ENCODE measurements around the gene SPATA32.

Gene SPATA32

DNA sequence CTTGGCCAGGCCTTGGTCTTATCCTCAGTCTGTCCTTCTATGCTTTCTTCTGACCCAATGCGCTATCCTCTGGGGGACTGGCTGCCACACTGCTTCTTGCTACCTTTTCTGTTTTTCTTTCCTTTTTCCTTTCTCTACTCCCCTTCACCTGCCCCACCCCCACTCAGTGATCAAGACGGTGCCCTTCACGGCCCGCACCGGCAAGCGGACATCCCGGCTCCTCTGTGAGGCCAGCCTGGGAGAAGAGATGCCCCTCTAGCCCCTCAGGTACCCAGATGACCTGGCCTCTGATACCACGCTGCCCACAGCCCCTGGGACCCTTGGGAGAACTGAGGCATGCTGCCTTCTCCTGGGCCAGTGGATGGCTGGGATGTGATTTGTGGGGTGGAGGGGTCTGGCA is 15.6 kb downstream of the SPATA32 start:
- no peak for DNase-seq

DNA sequence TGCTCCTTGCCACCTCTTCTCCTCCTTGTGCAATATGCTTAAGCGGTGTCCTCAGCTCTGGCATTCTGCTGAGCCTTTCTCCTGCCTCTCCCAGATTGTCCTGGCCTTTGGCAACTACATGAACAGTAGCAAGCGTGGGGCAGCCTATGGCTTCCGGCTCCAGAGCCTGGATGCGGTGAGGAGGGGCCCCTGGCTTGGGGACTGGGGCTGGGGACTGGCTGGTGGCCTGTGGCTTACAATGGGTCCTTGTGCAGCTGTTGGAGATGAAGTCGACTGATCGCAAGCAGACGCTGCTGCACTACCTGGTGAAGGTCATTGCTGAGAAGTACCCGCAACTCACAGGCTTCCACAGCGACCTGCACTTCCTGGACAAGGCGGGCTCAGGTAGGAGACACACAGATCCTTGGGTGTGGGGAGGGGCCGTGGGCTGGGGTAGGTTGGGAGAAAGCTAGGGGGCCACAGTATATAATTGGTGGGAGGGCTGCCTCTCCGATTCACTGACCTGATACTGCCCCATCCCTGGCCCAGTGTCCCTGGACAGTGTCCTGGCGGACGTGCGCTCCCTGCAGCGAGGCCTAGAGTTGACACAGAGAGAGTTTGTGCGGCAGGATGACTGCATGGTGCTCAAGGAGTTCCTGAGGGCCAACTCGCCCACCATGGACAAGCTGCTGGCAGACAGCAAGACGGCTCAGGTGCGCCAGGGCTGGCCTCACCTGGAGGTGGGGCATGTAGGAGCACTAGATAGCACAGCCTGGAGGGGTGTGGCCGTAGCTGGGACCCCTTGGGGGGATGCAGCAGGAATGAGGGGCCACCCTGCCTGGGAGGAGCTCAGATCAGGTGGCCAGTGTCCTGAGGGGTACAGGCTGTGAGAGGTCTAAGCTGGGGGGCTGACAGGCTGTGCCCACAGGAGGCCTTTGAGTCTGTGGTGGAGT is 16.9 kb downstream of the SPATA32 start:
- no peak for DNase-seq

DNA sequence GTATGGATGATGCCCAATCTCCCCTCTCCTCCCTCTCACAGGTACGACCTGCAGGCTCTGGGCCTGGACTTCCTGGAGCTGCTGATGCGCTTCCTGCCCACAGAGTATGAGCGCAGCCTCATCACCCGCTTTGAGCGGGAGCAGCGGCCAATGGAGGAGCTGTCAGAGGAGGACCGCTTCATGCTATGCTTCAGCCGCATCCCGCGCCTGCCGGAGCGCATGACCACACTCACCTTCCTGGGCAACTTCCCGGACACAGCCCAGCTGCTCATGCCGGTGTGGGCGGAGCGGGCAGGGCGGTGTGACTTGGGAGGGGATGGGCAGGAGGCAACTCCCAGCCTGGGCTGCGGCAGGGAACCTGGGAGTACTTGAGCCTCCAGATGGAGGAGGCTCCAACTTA is 18.1 kb downstream of the SPATA32 start:
- DNase-seq = no peak

DNA sequence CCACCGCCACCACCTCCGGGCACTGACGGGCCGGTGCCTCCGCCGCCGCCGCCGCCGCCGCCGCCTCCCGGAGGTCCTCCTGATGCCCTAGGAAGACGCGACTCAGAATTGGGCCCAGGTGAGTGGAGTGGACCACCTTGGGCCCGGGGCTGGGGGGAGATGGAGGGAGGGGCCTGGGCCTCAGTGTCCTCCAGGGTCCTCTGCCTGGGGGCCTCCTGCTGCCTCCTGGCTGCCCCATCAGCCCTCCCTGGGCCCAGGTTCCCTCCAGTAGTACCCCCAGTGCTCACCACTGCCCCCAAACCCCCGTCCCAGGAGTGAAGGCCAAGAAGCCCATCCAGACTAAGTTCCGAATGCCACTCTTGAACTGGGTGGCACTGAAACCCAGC is 19.9 kb downstream of the SPATA32 start:
- DNase-seq = no peak

DNA sequence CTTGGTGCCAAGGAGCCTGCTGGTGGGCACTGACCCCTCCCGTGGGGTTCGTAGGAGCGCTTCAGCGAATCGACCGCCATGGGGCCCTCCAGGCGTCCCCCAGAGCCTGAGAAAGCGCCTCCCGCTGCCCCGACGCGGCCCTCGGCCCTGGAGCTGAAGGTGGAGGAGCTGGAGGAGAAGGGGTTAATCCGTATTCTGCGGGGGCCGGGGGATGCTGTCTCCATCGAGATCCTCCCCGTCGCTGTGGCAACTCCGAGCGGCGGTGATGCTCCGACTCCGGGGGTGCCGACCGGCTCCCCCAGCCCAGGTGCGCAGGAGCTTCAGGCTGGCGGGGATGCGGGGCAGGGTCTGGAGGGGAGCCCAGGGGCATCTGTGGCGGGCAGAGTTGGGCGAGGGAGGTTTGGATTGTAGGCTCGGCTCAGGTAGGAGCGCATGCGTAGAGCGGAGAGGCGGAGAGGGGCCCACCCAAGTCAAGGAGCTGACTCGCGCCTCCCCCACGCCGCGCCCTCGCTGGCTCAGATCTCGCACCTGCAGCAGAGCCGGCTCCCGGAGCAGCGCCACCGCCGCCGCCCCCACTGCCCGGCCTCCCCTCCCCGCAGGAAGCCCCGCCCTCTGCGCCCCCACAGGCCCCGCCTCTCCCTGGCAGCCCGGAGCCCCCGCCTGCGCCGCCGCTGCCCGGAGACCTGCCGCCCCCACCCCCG is 20.4 kb downstream of the SPATA32 start:
- no peak for DNase-seq

DNA sequence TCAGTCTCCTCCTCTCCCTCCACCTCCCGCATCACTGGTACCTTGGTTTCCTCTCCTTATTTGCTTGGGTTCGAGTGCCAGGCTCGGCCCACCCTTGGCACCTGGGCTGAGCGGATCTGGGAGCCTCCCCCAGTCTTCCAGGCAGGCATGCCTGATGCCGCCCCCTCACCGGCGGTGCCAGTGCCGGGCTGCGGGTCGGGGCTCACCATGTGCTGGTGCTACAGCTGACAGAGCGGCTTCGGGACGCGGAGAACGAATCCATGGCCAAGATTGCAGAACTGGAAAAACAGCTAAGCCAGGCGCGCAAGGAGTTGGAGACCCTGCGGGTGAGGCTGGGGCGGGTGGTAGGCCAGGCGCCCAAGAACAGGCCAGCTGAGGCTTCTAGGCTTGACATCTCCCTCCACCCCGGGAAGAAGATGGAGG is 21.0 kb downstream of the SPATA32 start:
- no peak for DNase-seq

DNA sequence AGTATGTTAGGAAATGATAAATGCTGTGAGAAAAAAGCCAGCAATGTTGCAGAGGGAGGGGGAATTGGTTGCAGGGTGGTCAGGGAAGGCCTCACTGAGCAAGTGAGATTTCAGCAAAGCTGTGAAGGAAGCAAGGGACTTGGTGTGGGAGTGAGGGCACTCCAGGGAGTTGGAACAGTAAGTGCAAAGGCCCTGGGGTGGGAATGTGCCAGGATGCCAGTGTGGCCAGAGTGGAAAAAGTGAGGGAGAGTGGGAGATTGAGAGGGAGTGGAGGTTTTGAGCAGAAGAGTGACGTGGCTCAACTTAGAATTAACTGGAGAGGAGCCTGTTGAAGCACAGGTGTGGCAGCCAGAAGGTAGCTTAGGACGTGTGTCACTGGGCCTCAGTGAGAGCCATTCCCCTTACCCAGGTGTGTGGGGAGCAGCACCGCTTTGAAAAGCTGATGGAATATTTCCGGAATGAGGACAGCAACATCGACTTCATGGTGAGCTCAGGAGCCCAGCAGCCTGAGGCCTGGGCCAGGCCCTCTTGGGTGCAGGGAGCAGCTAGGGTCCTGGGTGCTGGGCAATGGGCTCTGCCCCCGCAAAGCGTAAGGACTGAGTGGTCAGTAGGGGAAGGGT is 23.6 kb downstream of the SPATA32 start:
- DNase-seq = no peak

DNA sequence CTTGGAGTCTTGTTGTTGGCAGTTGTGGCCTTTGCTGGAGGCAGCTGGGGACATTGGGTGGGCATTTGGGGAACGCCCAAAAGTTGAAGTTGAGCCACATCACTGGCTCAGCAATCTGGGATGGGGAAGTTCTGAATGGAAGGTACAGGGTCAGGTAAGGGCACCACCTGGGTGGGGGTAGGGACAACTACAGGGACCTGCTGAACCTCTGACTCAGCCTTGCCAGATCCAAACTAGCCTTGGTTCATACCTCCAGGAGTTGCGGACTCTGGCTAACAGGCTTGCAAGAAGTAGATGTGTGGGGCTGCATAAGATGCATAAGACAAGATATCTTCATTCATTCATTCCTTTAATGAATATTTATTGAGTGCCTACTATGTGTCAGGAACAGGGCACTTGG is 24.2 kb downstream of the SPATA32 start:
- DNase-seq = no peak

DNA sequence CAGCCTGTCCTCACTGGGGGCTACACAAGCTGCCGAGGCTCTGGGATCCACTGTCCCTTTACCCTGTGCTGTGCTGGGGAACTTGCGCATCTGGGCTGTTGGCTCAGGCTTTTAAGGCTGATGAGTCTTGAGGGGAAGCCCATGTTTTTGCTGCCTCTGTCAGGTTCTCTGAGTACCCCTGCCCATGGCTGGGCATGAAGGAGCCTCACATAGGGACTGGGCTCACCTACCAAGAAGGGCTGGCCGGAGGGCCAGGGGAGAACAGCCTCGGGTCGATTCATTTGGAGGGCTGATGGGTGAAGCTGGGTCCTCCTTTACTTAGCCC is 25.6 kb downstream of the SPATA32 start:
- DNase-seq = no peak

DNA sequence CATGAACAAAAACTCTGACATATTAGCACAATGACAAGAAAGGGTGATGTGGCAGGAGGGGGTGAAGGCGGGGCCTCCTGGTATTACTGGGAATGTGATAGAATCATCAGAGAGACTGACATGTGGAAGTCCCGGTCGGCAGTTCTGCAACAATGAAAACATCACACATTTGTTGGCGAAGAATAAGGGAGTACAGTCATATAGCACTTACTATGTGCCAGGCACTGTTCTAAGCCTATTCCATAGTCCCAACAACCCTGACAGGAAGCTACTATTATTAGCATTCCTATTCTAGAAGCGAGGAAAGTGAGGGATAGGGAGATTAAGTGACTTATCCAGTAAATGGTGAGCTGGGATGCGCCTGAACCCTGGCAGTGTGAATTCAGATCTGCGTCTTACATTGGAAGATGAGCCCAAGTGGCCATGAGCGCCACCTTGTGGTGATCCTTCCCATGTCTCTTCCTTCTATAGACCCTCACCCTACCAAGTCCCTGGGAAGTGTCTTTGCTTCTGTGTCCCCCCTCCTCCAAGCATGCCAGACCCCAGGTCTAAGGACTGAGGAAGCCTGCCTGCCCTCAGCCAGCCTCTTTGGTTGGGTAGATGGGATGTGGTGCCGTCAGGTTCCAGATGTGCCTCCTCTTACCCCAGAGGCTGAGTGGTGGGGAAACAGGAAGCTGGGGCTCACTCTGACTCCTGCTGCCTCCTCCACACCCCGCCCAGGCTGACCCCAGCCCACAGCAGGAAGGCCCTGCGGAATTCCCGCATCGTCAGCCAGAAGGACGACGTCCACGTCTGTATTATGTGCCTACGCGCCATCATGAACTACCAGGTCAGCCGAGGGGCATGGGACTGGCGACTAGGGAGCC is 26.2 kb downstream of the SPATA32 start:
- peak; percentile 86 for DNase-seq

DNA sequence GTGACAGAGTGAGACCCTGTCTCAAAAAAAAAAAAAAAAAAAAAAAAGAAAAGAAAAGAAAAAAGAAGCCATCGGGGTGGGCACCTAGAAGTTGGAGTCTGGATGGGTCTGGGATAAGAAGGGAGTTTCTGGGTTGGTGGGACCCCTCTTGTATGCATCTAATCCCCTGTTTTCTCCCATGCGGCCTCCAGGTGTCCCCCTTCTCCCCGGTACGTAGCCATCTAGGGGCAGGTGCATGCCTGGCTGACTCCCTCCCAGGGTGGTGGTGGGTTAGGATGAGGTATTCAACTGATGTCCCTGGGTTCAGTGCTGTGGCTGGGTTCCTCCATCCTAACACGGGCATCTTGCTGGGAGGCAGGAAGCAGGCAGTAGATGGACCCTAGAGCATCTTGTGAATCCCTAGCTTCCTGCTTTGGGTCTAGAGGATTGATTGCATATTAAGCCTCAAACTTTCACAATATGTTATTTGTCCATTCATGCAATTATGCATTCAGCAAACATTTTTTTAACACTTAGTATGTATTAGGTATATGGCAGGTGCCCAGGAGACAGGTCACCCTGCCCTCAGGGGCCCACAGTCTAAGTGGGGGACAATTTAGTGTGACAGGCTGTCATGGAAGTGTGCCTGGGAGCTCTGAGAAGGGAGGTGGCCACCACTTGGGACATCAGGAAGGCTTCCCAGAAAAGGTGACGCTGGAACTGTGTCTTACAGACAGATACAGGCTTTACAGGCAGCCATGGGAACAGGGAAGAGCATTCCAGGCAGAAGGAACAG is 27.1 kb downstream of the SPATA32 start:
- peak; percentile 60 for DNase-seq

DNA sequence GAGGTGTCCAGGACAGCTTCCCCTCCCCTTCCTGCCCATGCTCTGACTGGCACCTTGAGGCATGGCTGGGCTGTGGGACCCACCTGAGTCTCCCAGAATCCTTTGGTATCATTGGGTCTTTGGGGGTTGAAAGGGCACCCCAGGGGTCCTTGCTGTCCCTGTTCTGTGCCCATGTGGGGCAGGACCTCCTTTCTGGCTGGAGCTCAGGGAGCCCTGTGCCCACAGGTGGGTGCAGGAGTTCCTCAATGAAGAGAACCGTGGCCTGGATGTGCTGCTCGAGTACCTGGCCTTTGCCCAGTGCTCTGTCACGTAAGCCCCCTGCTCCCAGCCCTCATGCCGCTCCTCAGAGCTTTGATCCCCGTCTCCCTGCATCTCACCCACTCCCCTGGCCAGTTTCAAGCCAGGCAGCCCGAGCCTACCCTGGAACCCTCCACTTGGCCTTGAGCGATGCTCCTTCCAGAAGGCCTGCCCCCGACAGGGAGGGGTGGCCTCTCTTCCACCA is 28.4 kb downstream of the SPATA32 start:
- no peak for DNase-seq

DNA sequence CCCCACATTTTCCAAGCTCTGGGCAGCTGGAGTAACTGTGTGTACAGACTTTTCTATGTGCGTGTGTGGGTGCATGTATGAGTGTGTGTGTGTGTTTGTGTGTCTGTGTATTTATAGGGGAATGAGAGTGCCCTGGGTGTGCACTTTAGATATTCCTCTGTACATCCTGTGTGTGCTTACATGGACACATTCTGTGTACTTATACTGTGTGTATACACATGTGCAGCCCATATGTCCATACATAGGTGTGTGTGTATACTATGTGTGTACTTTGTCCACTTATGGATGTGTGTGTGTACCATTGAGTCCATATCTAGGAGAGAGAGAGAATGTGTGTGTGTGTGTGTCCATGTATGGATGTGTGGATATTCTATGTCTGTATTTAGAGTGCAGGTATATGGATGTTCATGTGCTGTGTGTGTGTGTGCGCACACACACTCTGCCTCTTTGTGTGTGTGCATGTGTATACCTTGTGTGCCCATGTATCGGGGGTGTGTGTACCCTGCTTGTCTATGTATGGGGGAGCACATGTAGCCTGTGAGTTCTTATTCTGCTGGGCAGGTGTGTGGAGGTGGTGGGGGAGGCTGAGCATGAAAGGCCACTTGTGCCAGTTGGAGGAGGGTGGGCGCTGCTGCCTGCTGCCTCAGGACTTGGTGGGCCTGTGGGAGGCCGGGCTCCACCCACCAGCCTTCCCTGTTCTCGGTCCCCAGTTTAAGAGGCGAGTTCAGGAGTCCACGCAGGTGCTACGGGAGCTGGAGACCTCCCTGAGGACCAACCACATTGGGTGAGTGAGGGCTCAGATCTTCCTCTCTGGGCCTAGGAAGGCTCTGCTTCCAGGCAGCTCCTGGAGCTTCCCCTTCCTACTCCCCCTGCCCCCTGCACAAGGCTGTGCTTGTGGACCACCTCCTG is 29.1 kb downstream of the SPATA32 start:
- DNase-seq = no peak

DNA sequence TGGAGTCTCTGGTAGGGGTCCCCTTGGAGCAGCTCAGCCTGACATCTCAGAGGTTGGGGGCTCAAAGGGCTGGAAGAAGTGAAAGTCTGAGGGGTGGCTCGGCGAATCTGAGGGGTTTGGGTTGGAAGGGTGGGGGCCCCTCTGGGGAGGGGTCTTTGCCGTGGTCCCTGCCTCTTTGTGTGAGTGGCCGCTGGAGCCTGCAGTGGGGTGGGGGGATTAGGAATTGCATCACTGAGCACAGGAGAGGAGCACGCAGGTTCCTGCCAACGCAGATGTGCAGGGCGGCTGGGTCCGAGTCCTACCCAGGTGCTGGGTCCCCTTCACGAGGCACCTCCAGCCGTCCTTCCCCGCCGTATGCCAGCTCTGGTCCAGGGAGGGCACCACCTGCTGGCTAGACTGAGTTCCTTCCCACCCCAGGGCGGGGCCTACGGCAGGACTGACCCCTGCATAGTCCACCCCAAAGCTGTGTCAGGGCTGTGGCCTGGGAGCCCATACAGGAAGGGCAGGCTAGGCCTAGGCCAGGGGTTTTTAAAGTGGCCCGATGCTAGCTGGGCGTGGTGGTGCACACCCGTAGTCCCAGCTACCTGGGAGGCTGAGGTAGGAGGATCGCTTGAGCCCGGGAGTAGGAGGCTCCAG is 30.3 kb downstream of the SPATA32 start:
- peak; percentile 45 for DNase-seq

DNA sequence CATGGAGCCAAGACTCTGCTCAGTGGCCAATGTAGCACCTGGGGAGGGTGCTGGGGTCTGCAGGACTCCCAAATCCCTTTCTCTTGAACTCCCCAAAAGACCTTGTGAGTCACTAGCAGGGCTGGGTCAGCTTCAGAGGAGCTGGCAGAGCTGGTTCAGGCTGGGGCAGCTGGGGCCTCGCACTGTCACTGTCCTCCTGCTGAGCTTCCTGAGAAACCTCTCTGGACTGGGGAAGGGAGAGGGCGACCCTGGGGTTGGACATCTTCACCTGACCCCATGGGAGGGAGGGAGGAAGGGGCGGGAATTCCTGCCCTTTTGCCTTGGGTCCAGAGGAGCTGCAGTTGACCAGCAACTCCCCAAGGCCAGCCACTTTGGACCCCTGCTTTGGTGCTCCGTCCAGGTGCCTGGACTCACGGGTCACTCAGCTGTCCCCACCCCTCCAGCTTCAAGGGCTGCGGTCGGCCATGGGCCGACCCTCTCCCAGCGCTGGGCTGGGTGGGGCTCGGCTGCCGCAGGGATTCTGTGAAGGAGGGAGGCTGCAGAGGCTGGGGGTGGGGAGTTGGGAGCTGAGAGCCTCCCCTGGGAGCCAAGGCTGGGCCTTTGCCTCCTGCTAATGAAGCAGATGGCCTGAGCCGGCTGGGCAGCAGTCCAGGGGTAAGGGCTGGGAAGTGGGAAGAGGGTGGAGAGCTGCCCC is 31.0 kb downstream of the SPATA32 start:
- no peak for DNase-seq

DNA sequence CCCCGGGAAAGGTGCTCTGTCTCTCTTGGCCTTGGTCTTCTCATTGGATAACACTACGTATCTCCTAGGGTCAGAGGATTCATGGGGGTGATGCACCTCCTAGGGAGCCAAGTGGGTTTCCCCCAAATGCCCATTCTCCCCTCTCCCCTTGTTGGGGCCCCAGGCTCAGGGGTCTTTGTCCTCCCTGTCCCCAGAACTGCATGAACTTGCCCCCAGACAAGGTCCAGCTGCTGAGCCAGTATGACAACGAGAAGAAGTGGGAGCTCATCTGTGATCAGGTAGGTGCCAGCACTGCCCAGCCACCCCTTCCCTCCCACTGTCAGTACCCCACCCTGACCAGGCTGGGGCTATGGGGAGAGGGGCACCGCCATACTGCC is 31.5 kb downstream of the SPATA32 start:
- no peak for DNase-seq

DNA sequence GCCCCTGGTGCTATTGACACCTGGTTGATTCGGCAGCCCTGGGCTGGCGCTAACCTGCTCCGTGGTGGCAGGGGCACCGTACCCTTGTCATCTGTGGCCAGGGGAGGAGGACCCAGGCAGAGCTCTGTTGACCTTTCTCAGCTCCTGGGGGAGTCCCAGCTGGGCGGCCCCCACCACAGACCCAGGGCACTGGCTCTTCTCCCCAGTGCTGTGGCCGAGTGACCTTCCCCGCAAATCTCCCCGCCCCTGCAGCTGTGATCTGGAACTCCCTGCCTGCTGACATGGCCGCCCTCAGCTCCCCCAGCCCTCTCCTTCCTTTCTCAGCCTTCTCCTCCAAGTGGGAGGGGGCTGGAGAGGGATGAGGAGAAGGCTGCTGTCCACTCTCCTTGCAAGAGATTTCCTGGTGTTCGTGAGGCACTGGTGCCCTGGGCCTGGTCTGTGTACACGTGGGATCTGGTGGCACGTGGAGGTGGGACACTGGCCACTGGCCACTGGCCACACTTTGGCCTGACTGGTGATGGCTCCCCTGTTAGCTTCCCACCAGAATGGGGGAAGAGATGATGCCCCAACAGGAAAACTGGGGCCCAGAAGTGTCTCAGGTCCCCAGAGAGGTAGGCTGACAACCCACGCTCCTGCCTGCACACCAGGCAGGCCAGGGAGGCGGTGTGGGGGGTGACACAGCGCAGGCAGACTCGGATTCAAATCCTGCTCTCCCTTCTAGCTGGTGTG is 32.0 kb downstream of the SPATA32 start:
- peak; percentile 51 for DNase-seq

DNA sequence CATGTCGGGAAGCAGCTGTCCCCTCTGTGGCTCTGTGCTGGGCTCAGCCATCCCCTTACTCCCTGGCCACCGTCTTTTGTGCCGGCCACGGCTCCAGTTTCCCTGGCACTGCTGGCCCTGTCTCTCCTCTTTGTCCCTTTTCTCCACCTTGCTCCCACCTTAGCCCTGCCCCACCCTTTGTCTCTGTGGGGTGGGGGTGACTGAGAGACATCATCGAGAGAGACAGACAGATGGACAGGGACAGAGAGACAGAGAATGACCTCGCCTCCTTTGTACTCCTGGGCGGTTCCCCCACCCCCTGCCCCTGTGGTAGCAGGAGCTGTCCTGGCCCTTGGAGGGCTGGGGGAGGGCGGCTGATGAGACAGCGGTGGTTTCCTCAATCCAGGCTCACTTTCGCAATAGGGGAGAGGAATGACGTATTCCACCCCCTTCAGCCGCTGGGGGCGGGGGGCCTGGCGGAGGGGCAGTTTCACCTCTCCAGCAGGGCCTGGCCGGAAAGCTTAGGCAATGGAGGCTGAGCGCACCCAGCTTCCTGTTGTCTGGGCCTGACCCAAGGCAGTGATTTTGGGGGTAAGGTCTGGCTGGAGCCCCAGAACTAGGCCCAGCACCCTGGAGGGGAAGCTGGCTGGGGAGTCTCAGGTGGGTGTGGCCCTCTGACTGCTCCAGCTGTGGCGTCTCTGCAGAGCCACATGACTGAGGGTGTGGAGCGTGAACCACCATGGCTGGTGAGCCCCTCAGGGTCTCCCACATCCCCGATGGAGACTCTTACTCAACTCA is 32.9 kb downstream of the SPATA32 start:
- peak; percentile 93 for DNase-seq
